Activated CD4-positive, alpha-beta T cell treated with anti-CD3 and anti-CD28 coated beads for 24 hours (primary cell): ENCODE data around the gene KIAA0753.
"Not testable (repeated sequence)": the region's sequence is repeated elsewhere in the genome, so short reads cannot be mapped to it uniquely, and the experiment has no call there.

Experiments
- DNase-seq, 2 donors: peaks; one replicate each; pipeline ENCODE4 v3.0.0-alpha.2; 2020; ENCODE audit warnings: low read depth in 2 of 2

KIAA0753 gene

GRCh38 chr17:6596941-6597340, 43.6 kb downstream of the KIAA0753 start:
- no peak for DNase-seq

GRCh38 chr17:6596511-6596910, 44.0 kb downstream of the KIAA0753 start:
- no peak for DNase-seq

GRCh38 chr17:6596081-6596480, 44.4 kb downstream of the KIAA0753 start:
- DNase-seq, result no peak

GRCh38 chr17:6593371-6593770, 47.1 kb downstream of the KIAA0753 start:
- DNase-seq, result not testable (repeated sequence)

GRCh38 chr17:6592173-6592572, 48.3 kb downstream of the KIAA0753 start:
- DNase-seq, result no peak

GRCh38 chr17:6591599-6592158, 48.8 kb downstream of the KIAA0753 start:
- DNase-seq, result no peak

- no peak for DNase-seq
Measured at GRCh38 chr17:6589266-6589946, 51.1 kb downstream of the KIAA0753 start.

- DNase-seq, result no peak
Measured at GRCh38 chr17:6588165-6588564, 52.3 kb downstream of the KIAA0753 start.

GRCh38 chr17:6587310-6587709, 53.2 kb downstream of the KIAA0753 start:
- DNase-seq, result no peak

- no peak for DNase-seq
Measured at GRCh38 chr17:6583411-6583810, 57.1 kb downstream of the KIAA0753 start.

GRCh38 chr17:6580625-6581024, 59.9 kb downstream of the KIAA0753 start:
- DNase-seq, result no peak

GRCh38 chr17:6578491-6578890, 62.0 kb downstream of the KIAA0753 start:
- DNase-seq, result no peak

GRCh38 chr17:6577686-6578263, 62.7 kb downstream of the KIAA0753 start:
- no peak for DNase-seq

- no peak for DNase-seq
Measured at GRCh38 chr17:6576038-6576785, 64.3 kb downstream of the KIAA0753 start.

- no peak for DNase-seq
Measured at GRCh38 chr17:6575596-6575988, 64.9 kb downstream of the KIAA0753 start.

- no peak for DNase-seq
Measured at GRCh38 chr17:6574687-6575595, 65.6 kb downstream of the KIAA0753 start.

GRCh38 chr17:6573982-6574686, 66.4 kb downstream of the KIAA0753 start:
- DNase-seq, result no peak

GRCh38 chr17:6573495-6573894, 67.0 kb downstream of the KIAA0753 start:
- not testable (repeated sequence) for DNase-seq

- DNase-seq, result no peak
Measured at GRCh38 chr17:6572972-6573370, 67.5 kb downstream of the KIAA0753 start.

- DNase-seq, result no peak
Measured at GRCh38 chr17:6571452-6571781, 69.1 kb downstream of the KIAA0753 start.
